Breast epithelium (tissue), 4 donors: Measurements from ENCODE around the gene TMEM26. TPM values are rescaled to one million over a fixed set of nuclear protein-coding genes. Genes with fewer than 3 reads are reported as not detected.

Experiments used
- DNase-seq, 2 donors: peaks; one replicate each; pipeline ENCODE4 v3.0.0-alpha.2; 2019; ENCODE audit warnings: low spot score in 2 of 2
- H3K27ac ChIP-seq, 2 donors: fragments of 200-600 bp; sonication (generic) in 1 of 2; one replicate each; pipeline ENCODE4 v1.5.1; 2016 to 2019; ENCODE audit warnings: mild to moderate bottlenecking in 1 of 2
- H3K27me3 ChIP-seq, 2 donors: fragments of 200-600 bp; sonication (generic) in 1 of 2; one replicate each; pipeline versions ENCODE4 v1.5.1 to v1.6.0; 2017 to 2019; ENCODE audit warnings: control low read depth in 1 of 2, mild to moderate bottlenecking in 1 of 2
- H3K36me3 ChIP-seq: fragments of 200-600 bp; one replicate; pipeline ENCODE4 v1.5.1; 2019
- H3K4me1 ChIP-seq, 2 donors: fragments of 200-600 bp; sonication (generic); one replicate each; pipeline ENCODE4 v1.5.1; 2016 to 2019; ENCODE audit warnings: control low read depth in 1 of 2
- H3K4me3 ChIP-seq, 3 donors: fragments of 200-600 bp; sonication (generic); 1 replicate in 2 of 3; 2 replicates in 1 of 3; pipeline ENCODE4 v1.5.1; 2016 to 2019; ENCODE audit warnings: mild to moderate bottlenecking in 3 of 3, moderate library complexity in 2 of 3
- H3K9me3 ChIP-seq, 2 donors: fragments of 200-600 bp; sonication (generic) in 1 of 2; one replicate each; pipeline ENCODE4 v1.5.1; 2016 to 2019; ENCODE audit warnings: control low read depth in 1 of 2
- CTCF ChIP-seq, 3 donors: fragments of 450-650 bp; IDR thresholded peaks; one replicate each; pipeline ENCODE4 v1.5.1; 2016 to 2017; ENCODE audit warnings: antibody characterized with exemption in 3 of 3, mild to moderate bottlenecking in 3 of 3, moderate library complexity in 3 of 3
- POLR2A ChIP-seq: fragments of 450-650 bp; IDR thresholded peaks from one replicate; pipeline ENCODE4 v1.6.1; 2016; ENCODE audit warnings: antibody characterized with exemption, mild to moderate bottlenecking, moderate library complexity
- POLR2AphosphoS5 ChIP-seq, 3 donors: sonication (generic); formaldehyde crosslinking; IDR thresholded peaks; one replicate each; pipeline ENCODE4 v1.6.1; 2017; ENCODE audit warnings: antibody characterized with exemption in 3 of 3
- intact Hi-C: fragments of 100-400 bp; cut with DNase I; formaldehyde crosslinking; loops from one replicate; pipeline ENCODE4 v1.15.1; 2023; ENCODE audit warnings: low total_unique reads
- total RNA-seq, 3 donors: library from RNA; depleted of rRNA; stranded (reverse); fragments of >200 nt; gene quantifications; one replicate each; pipeline ENCODE4 v1.1.0, GENCODE V29; 2016

TMEM26 gene
- total RNA-seq, 3 donors from 2014 or later: 17.4 to 19.0 TPM; not detected in 1

- H3K4me3 ChIP-seq: no peak overlapping the region
- DNase-seq: no peak
- TF ChIP-seq CTCF (IDR thresholded peaks at IDR 0.05): no peak
- no peak for TF ChIP-seq POLR2A
- no peak for TF ChIP-seq POLR2AphosphoS5 (IDR thresholded peaks at IDR 0.05)
- no peaks in the 10 kb centered on the region for H3K27me3 ChIP-seq
- H3K27ac ChIP-seq: no peak overlapping the region
- no peaks in the 10 kb centered on the region for H3K36me3 ChIP-seq
- H3K9me3 ChIP-seq: peaks cover 12 to 14% of the 10 kb centered on the region in 2 donors
- intact Hi-C loops: no loop called here
- no peaks in the 10 kb centered on the region for H3K4me1 ChIP-seq
Measured at GRCh38 chr10:61378865-61379264, 74.3 kb downstream of the TMEM26 start.

- H3K27ac ChIP-seq: no peak overlapping the region
Measured at GRCh38 chr10:61376908-61377368, 76.2 kb downstream of the TMEM26 start.

GRCh38 chr10:61376377-61376776, 76.8 kb downstream of the TMEM26 start:
- DNase-seq: no peak
- peaks cover 12 to 14% of the 10 kb centered on the region in 2 donors for H3K9me3 ChIP-seq
- no peaks in the 10 kb centered on the region for H3K4me1 ChIP-seq
- TF ChIP-seq POLR2A: no peak
- no peak for TF ChIP-seq CTCF (IDR thresholded peaks at IDR 0.05)
- TF ChIP-seq POLR2AphosphoS5 (IDR thresholded peaks at IDR 0.05): no peak
- intact Hi-C loops: no loop called here
- no peak overlapping the region for H3K27ac ChIP-seq
- no peaks in the 10 kb centered on the region for H3K36me3 ChIP-seq
- H3K4me3 ChIP-seq: no peak overlapping the region
- no peaks in the 10 kb centered on the region for H3K27me3 ChIP-seq

More at GRCh38 chr10:61376908-61377368, 76.2 kb downstream of the TMEM26 start:
- Histone ChIP-seq H3K4me1 (no peaks in the 10 kb centered on the region), H3K9me3 (peaks cover 12 to 14% of the 10 kb centered on the region in 2 donors), H3K36me3 (no peaks in the 10 kb centered on the region), H3K4me3 (no peak overlapping the region), H3K27me3 (no peaks in the 10 kb centered on the region)
- intact Hi-C loops: no loop called here
- TF ChIP-seq POLR2A: no peak
- DNase-seq: no peak

GRCh38 chr10:61366365-61366764, 86.8 kb downstream of the TMEM26 start:
- Histone ChIP-seq H3K4me3 (no peak overlapping the region), H3K9me3 (no peaks in the 10 kb centered on the region), H3K27ac (no peak overlapping the region), H3K27me3 (no peaks in the 10 kb centered on the region), H3K4me1 (no peaks in the 10 kb centered on the region), H3K36me3 (peaks cover 3% of the 10 kb centered on the region)
- TF ChIP-seq CTCF (IDR thresholded peaks at IDR 0.05) (no peak), POLR2AphosphoS5 (IDR thresholded peaks at IDR 0.05) (no peak), POLR2A (no peak)
- intact Hi-C loops: no loop called here
- no peak for DNase-seq

- Histone ChIP-seq H3K9me3 (no peaks in the 10 kb centered on the region), H3K4me1 (no peaks in the 10 kb centered on the region), H3K4me3 (no peak overlapping the region), H3K27ac (no peak overlapping the region), H3K36me3 (no peaks in the 10 kb centered on the region), H3K27me3 (no peaks in the 10 kb centered on the region)
- no peak for DNase-seq
- intact Hi-C loops: no loop called here
- TF ChIP-seq CTCF (IDR thresholded peaks at IDR 0.05) (no peak), POLR2A (no peak), POLR2AphosphoS5 (IDR thresholded peaks at IDR 0.05) (no peak)
Measured at GRCh38 chr10:61364619-61365018, 88.6 kb downstream of the TMEM26 start.

- H3K27ac ChIP-seq: no peak overlapping the region
- intact Hi-C loops: no loop called here
- TF ChIP-seq CTCF (IDR thresholded peaks at IDR 0.05) (no peak), POLR2AphosphoS5 (IDR thresholded peaks at IDR 0.05) (no peak), POLR2A (no peak)
- no peaks in the 10 kb centered on the region for H3K27me3 ChIP-seq
- H3K9me3 ChIP-seq: no peaks in the 10 kb centered on the region
- H3K4me3 ChIP-seq: no peak overlapping the region
- H3K36me3 ChIP-seq: no peaks in the 10 kb centered on the region
- DNase-seq: no peak
- no peaks in the 10 kb centered on the region for H3K4me1 ChIP-seq
Measured at GRCh38 chr10:61363006-61363405, 90.2 kb downstream of the TMEM26 start.
